ENCODE measurements around the gene MAPK13.

DNA sequence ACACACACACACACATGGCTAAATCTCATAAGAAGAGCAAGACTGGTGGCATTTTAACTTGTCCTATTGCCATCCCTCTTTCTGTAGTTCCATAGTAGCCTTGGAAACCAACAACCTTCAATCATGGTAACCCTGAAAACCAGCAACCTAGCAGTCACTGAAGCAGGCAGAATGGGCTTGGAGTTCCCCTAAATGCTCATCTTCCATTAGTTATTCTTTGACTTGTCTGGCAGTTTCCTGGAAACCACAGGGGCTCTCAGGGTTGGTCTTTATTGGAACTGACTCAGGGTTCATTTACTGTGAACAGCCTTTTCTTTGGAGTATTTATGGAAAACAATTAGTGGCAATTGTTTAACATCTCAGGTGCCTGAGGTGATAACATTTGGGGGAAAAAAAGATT lies 46.9 kb downstream of the MAPK13 start:
- TF ChIP-seq, protein P1, sequence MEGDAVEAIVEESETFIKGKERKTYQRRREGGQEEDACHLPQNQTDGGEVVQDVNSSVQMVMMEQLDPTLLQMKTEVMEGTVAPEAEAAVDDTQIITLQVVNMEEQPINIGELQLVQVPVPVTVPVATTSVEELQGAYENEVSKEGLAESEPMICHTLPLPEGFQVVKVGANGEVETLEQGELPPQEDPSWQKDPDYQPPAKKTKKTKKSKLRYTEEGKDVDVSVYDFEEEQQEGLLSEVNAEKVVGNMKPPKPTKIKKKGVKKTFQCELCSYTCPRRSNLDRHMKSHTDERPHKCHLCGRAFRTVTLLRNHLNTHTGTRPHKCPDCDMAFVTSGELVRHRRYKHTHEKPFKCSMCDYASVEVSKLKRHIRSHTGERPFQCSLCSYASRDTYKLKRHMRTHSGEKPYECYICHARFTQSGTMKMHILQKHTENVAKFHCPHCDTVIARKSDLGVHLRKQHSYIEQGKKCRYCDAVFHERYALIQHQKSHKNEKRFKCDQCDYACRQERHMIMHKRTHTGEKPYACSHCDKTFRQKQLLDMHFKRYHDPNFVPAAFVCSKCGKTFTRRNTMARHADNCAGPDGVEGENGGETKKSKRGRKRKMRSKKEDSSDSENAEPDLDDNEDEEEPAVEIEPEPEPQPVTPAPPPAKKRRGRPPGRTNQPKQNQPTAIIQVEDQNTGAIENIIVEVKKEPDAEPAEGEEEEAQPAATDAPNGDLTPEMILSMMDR (IDR thresholded peaks at IDR 0.05; ENCODE audit: insufficient read depth, low read length): no peak
- TF ChIP-seq SPI1 (IDR thresholded peaks at IDR 0.05; ENCODE audit: borderline replicate concordance, low read depth) (no peak), GABPA (IDR thresholded peaks at IDR 0.05; ENCODE audit: low read depth) (no peak), POLR2AphosphoS5 (IDR thresholded peaks at IDR 0.05; ENCODE audit: low read depth) (no peak)

Data from HL-60 (cell line).